ENCODE results near the gene CNOT4.
"Not testable (repeated sequence)": the region's sequence is repeated elsewhere in the genome, so short reads cannot be mapped to it uniquely, and the experiment has no call there.

Gene CNOT4

GRCh38 chr7:135445690-135446089 lies 64.2 kb downstream of the CNOT4 start:
- TF ChIP-seq, protein P1, sequence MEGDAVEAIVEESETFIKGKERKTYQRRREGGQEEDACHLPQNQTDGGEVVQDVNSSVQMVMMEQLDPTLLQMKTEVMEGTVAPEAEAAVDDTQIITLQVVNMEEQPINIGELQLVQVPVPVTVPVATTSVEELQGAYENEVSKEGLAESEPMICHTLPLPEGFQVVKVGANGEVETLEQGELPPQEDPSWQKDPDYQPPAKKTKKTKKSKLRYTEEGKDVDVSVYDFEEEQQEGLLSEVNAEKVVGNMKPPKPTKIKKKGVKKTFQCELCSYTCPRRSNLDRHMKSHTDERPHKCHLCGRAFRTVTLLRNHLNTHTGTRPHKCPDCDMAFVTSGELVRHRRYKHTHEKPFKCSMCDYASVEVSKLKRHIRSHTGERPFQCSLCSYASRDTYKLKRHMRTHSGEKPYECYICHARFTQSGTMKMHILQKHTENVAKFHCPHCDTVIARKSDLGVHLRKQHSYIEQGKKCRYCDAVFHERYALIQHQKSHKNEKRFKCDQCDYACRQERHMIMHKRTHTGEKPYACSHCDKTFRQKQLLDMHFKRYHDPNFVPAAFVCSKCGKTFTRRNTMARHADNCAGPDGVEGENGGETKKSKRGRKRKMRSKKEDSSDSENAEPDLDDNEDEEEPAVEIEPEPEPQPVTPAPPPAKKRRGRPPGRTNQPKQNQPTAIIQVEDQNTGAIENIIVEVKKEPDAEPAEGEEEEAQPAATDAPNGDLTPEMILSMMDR (IDR thresholded peaks at IDR 0.05; ENCODE audit: borderline replicate concordance, insufficient read depth, low read depth, low read length) = no peak

DNA sequence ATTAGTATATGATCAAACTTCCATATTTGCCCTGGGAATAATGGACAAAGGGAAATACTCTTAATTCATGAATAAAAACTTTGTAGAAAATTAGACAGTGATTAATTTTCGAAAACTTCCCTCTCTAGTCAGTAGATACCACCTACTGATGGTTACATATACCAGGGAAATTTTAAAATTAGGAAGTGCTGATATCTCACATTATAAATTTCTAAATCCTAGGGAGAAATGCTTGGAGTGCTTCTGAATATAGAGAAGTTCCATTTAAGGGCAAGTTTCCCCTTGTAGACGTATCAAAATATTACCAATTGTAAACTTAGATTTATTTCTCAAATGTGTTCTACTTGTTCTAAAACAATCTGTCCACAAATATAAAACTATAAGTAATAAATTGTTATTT lies 64.6 kb downstream of the CNOT4 start:
- H3K4me3 ChIP-seq (ENCODE audit: low read depth, low read length) = not testable (repeated sequence)

More at GRCh38 chr7:135445690-135446089, 64.2 kb downstream of the CNOT4 start:
- H3K4me3 ChIP-seq (ENCODE audit: low read depth, low read length) = no peak overlapping the region

DNA sequence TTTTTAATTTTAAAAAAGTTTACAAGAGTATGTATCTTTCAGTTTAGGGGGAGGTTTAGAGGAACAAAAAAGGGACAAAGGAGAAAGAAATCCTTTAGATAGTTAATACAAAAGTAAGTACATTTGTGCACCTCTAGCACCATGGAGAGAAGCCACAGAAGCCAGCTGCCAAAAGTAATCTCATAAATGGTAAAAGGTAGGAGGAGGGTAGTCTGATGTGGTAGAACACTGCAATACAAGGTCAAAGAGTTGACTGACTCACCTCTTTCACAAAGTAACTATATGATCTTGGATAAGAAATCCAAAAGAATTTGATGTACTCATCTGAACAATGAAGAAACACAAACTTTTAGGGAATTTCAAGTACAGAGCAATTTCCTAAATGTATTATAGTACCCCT lies 68.1 kb downstream of the CNOT4 start:
- TF ChIP-seq, protein P1 (IDR thresholded peaks at IDR 0.05; ENCODE audit: borderline replicate concordance, insufficient read depth, low read depth, low read length) = no peak
- H3K4me3 ChIP-seq (ENCODE audit: low read depth, low read length) = no peak overlapping the region

DNA sequence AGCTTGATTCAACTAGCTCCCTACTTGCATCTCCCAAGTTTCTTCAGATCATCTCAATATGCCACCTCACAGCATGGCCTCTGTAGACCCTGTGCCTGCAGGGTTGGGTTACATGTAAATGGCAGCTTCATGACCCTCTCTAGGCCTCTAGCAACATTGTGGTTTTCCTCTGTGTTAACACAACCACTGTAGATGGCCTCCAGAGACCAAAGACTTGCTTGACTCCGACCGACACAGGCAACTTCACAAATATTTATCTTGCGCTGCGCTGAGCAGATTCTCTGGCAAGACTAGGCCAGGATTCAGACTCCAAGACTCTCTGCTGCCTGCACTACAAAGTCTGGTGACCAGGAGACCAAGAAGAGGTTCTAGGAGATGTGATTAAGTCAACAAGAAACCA lies 75.9 kb downstream of the CNOT4 start:
- TF ChIP-seq, protein P1 (IDR thresholded peaks at IDR 0.05; ENCODE audit: borderline replicate concordance, insufficient read depth, low read depth, low read length) = no peak
- no peak overlapping the region for H3K4me3 ChIP-seq (ENCODE audit: low read depth, low read length)

- H3K4me3 ChIP-seq (ENCODE audit: low read depth, low read length) = no peak overlapping the region
- TF ChIP-seq, protein P1 (IDR thresholded peaks at IDR 0.05; ENCODE audit: borderline replicate concordance, insufficient read depth, low read depth, low read length) = no peak
Measured at GRCh38 chr7:135430626-135431025, 79.3 kb downstream of the CNOT4 start.

GRCh38 chr7:135428879-135429278 lies 81.0 kb downstream of the CNOT4 start:
- H3K4me3 ChIP-seq (ENCODE audit: low read depth, low read length) = no peak overlapping the region
- TF ChIP-seq, protein P1 (IDR thresholded peaks at IDR 0.05; ENCODE audit: borderline replicate concordance, insufficient read depth, low read depth, low read length) = no peak

DNA sequence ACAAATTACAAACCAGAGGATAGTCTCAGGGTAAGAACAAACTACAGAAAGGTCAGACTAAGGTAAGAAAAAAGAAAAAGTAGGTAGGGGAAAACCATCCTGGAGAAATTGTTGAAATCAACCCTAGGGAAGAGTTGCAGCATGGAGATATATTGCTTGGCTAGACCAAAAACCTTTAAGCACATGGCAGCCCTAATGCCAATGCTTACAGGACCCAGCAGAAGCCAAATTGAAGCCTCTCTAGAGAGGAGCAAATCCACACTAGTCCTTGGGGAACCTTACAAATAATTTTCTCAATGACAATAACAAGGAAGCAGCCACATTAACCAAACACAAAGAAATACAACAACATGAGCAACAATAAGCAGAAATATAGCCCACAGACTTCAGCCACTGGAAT lies 81.9 kb downstream of the CNOT4 start:
- TF ChIP-seq, protein P1 (IDR thresholded peaks at IDR 0.05; ENCODE audit: borderline replicate concordance, insufficient read depth, low read depth, low read length) = no peak
- H3K4me3 ChIP-seq (ENCODE audit: low read depth, low read length) = no peak overlapping the region

DNA sequence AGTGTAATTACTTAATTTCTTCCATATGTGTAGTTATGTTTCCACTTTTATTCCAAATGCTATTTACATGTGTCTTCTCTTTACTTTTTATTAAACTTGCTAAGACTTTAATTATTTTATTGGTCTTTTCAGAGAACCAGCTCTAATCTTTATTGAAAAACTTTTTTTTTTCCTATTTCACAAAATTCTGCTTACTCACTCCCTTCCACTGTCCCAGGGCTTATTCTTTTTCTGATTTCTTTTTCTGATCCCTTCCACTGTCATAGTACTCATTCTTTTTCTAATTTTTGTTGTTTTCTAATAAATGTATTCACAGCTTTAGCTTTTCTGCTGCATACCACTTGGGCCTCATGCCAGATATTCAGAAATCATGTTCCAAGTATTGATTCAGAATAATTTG lies 82.7 kb downstream of the CNOT4 start:
- TF ChIP-seq, protein P1 (IDR thresholded peaks at IDR 0.05; ENCODE audit: borderline replicate concordance, insufficient read depth, low read depth, low read length) = no peak
- H3K4me3 ChIP-seq (ENCODE audit: low read depth, low read length) = no peak overlapping the region
